Stimulated activated CD4-positive, alpha-beta T cell treated with anti-CD3 and anti-CD28 coated beads, Interleukin-1b, Interleukin-23, amount 100 ng/mL, for 1 hour (primary cell): ENCODE results near the gene BCL2L13.
"Not testable (repeated sequence)": the region's sequence is repeated elsewhere in the genome, so short reads cannot be mapped to it uniquely, and the experiment has no call there.

ENCODE experiments used
- DNase-seq, 2 donors: peaks; one replicate each; pipeline ENCODE4 v3.0.0-alpha.2; 2020; ENCODE audit warnings: low read depth in 2 of 2

BCL2L13 gene

DNA sequence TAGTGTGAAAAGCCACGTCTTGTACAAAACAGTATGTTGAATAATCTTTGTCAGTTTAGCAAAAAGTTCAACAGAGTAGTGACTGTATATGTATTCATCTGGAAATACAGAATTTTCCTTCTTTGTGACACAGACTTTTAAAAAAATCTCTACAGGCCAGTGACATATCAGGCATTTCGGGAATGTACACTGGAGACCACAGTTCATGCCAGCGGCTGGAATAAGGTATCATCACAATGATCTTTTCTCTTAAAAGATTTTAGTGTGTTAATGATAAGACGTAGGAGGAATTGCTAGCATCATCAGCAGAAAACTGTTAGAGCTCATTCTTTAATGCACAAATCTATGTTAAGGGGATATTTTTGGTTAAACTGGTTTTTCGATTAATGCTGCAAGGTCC is 57.4 kb downstream of the BCL2L13 start:
- no peak for DNase-seq

DNA sequence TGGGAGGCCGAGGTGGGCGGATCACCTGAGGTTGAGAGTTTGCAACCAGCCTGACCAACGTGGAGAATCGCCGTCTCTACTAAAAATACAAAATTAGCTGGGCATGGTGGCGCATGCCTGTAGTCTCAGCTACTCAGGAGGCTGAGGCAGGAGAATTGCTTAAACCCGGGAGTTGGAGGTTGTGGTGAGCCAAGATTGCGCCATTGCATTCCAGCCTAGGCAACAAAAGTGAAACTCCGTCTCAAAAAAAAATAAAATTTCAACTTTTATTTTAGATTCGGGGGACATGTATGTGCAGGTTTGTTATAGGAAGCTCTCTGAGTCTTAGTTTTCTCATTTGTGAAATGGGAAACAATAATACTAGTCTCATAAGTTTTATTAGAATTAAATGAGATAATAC is 58.6 kb downstream of the BCL2L13 start:
- not testable (repeated sequence) for DNase-seq

DNA sequence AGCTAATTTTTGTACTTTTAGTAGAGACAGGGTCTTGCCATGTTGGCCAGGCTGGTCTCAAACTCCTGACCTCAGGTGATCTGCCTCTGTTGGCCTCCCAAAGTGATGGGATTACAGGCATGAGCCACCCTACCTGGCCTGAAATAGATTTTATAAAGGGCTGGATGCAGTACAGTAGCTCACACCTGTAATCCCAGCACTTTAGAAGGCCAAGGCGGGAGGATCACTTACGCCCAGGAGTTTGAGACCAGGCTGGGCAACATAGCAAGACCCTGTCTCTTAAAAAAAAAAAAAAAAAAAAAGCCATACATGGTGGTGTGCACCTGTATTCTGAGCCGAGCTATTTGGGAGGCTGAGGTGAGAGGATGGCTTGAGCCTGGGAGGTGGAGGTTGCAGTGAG is 59.7 kb downstream of the BCL2L13 start:
- not testable (repeated sequence) for DNase-seq

DNA sequence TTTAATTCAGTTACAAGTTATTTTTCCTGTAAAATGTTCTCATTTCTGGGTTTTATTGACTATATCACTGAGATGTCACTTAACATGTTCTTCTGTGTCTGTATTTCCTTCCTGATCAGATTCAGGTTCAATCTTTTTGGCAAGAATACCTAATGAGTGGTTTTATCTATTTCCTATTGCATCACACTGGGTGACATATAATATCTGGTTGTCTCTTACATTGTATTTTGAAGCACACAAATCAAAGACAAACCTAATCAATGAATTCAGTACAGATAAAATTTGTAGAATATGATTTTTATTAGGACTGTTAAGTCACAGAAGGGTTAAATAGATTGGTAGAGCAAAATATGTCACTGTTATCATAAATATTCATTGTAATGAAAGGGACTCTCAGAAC is 60.4 kb downstream of the BCL2L13 start:
- DNase-seq: no peak

DNA sequence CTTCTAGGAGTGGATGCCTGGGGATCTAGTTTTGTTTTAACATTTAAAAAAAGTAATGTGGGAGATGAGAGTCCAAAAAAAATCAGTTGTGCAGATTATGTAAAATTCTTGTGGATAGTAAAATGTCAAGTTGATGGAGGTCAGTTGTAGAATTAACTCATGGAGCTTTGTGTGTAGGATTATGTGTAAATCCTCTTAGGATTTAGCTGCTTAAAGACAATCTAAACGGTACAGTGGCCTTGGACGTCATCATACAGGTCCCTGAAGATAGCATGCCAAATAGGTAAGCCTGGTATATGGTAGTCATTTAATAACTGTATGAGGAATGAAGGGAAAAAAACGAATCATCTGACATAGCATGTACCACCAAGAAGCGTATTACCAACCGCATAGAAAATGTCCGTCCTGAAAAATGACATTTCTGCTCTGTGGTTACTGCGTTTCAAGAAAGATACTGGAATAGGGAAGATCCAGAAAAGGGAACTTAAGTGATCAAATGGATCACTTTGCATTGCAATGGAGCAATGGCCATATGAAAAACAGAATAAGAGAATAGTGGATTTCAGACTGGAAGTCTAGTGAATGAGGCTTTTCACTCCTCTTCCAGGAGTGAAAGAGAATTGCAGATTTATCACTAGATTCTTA is 61.3 kb downstream of the BCL2L13 start:
- DNase-seq: no peak

DNA sequence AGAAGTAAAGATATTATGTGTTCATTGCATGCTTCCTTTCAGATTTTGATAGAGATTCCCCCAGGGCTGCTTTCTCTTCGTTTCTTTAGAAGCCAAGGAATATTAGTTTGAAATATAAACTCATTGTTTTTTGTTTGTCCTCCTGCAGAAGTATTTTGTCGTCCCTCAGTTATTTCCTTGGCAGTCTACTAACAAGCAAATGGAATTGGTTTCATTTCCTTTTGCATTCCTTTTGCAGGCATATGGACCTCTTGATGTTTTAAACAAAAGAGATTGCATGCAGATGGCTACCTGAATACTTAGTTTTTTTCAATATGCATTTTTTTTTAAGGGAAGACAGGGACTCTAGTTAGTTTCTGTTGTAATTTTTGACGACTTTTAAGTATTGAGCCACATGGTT is 62.2 kb downstream of the BCL2L13 start:
- no peak for DNase-seq

DNA sequence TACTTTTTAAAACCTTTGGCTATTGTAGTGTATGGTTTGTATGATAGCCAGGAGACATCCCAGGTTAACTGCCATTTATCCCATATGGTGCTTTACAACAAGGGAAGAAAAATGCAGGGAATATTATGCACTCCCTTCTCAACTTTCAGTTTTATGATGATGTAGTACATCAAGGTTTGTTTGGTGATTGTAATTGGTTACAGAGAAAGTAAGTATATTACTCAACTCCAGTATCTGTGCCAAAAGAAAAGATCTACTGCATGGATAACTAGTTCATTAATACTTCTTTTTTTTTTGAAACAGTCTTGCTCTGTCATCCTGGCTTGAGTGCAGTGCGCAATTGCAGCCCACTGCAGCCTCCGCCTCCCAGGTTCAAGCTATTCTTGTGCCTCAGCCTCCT is 65.3 kb downstream of the BCL2L13 start:
- no peak for DNase-seq

DNA sequence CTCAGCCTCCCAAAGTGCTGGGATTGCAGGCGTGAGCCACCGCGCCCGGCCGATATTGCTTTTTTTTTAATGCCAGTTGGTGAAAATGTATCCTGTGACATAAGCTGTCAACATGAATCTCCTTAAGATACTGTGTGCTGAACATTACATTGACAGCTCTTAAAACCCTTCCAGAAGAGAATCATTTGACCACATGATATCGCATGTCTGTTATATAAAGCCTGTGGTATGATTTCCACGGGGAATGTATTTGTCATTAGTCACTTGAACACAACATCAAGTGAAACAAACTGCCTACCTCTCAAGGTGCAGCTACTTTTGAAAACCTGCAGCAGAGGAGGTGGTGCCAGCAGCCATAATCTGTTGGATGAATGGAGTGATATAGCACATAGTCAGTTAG is 67.0 kb downstream of the BCL2L13 start:
- DNase-seq: no peak

DNA sequence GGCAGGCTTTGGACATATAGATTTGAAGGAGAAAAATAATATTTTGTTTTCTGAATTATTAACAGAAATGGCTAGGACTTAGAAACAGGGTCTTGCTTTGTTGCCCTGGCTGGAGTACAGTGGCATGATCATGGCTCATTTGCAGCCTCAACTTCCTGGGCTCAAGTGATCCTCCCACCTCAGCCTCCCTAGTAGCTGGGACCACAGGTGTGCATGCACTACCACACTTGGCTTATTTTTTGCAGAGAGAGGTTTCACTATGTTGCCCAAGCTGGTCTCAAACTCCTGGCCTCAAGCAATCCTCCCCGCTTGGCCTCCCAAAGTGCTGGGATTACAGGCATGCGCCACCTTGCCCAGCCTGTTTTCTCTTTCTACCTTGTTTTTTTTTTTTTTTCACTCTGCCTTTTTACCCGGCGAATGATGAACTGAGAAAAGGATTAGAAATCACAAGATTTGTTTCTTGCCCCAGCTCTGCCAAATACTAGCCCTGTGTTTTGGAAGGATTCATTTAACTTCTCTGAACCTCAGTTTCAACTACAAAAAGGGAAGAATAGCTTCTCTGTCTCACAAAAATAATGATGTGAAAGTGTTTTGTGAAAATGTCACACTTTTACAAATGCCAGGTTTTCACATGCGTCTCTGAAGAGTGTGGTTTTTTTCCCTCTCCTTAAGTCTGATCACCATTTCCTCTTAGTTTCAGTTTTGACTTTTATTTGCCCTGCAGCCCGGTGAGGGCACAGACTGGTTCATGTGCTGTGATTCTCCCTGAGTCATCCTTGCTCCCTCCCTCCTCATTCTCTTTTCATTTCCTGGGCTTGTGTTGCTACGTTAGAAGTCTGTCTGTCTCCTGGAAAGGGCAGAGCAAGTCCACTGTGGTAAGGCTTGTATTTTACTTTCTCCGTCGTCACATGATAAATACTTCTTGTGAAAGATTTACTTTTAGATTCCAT is 67.7 kb downstream of the BCL2L13 start:
- DNase-seq: peak in 1 of 2 donors; percentile 7

DNA sequence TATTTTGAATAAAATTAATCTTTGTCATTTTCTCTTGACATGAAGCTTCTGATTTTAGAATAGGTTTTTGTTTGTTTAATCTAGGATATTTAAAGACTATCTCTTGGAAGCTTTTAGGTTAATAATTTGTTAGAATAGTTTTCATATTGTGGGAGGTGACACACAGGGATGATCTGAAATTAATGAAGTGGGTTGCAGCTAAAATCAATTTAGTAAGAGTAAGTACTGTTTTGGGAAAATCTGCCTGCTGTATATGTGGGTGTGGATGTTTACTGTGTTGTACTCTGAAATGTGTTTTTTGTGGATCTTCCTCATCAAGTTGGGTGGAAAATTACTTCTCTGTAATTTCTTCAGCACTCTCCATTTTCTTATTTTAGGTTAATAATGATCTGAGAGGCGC is 68.4 kb downstream of the BCL2L13 start:
- no peak for DNase-seq

DNA sequence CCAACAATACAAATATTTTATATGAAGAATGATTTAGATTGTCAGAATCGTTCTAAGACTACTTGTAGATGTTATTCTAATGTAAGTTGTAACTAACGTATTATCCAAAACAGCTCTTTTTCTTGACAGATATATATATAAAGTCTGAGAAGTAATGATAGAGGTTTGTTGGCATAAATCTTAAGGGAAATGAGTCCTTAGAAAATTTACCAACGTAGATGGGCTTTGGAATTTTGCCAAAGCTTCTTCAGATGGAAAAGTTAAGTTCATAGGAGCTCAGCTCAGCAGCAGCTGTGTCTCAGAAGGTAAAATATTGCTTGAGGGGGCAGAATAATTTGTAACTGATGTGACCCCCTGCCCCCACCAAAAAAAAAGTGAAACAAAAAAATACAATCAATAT is 69.0 kb downstream of the BCL2L13 start:
- DNase-seq: no peak

DNA sequence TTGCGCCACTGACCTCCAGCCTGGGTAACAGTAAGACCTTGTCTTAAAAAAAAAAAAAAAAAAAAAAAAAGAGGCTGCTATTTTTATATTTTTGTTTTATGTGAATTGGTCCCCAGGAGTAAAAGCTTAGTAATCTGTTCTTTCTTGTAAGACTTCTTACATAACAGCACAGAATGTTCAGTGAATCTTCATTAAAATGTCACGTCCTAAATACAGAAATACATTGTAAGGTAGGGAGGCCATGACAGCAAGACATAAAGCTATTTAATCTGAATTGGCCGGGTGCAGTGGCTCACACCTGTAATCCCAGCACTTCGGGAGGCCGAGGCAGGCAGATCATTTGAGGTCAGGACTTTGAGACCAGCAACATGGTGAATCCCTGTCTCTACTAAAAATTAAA is 71.5 kb downstream of the BCL2L13 start:
- no peak for DNase-seq

DNA sequence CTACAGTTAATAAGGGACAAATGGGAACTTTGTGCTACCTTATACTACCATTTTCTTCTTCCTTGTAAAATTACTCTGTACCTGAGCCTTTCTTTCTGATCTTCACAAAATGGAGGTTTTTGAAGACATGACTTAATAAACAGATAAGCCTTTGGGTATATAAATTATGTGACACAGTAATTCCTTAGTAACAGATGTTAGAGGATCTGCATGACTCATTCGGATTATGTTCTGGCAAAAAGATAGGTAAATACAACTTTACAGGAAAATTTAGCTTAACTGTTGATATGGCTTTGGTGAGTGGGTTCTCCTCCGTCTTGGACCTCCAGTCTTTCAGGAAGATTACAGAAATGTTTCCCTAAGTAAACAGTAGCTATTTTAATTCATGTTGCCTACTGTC is 73.9 kb downstream of the BCL2L13 start:
- DNase-seq: no peak

DNA sequence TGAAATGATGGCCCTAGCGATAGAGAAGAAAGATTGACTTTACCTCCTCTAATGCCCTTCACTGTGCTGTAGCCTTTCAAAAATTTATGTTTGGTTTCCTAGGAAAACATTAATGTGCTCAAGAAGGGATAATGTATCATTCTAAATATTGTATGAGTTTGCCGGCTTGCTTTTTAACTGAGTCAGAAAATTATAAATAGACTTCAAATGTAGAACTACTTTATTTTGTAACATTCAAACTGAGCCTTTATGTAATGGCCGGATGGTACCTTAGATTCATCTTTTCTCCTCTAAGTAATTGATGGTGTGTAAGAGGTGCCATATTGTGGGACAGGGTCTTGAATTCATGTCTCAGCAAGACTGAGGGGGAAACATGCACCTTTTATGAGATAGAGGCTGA is 78.0 kb downstream of the BCL2L13 start:
- DNase-seq: no peak

DNA sequence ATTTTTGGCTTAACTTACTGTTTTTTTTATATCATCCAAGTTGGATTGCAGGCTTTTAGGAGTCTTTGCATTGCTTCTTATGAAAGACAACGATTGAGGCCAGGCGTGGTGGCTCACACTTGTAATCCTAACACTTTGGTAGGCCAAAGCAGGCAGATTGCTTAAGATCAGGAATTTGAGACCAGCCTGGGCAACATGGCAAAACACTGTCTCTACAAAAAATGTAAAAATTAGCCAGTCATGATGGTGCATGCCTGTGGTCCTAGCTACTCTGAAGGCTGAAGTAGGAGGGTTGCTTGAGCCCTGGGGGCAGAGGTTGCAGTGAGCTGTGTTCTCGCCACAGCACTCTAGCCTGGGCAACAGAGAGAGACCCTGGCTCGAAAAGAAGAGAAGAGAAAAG is 79.2 kb downstream of the BCL2L13 start:
- no peak for DNase-seq

DNA sequence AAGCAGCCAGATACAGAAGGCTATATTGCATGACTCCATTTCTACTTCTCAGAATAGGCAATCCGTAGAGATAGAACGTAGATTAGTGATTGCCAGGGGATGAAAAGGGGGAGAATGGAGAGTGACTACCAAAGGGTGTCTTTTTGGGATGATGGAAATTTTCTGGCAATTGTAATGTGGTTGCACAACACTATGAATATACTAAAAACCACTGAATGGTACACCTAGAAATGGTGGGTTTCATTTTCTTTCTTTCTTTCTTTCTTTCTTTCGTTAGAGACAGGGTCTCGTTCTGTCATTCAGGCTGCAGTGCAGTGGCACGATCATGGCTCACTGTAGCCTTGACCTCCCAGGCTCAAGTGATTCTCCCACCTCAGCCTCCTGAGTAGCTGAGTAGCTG is 81.4 kb downstream of the BCL2L13 start:
- DNase-seq: no peak

DNA sequence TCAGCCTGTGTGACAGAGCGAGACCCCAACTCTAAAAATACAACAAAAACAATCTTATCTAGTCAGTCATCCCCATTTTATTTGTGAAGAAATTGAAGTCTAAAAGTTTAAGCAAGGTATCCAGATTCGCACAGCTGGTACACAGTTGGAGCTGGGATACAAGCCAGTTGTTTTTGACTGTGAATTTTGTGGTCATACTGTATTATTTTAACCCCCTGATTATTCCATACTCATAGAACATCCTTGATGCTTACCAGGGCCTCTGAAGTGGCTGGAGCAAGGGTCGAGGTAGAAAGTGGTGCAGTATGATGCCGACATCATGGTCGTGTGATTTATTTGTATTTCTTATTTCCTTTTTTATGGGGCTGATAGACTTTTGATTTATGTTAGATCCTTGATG is 85.7 kb downstream of the BCL2L13 start:
- no peak for DNase-seq

DNA sequence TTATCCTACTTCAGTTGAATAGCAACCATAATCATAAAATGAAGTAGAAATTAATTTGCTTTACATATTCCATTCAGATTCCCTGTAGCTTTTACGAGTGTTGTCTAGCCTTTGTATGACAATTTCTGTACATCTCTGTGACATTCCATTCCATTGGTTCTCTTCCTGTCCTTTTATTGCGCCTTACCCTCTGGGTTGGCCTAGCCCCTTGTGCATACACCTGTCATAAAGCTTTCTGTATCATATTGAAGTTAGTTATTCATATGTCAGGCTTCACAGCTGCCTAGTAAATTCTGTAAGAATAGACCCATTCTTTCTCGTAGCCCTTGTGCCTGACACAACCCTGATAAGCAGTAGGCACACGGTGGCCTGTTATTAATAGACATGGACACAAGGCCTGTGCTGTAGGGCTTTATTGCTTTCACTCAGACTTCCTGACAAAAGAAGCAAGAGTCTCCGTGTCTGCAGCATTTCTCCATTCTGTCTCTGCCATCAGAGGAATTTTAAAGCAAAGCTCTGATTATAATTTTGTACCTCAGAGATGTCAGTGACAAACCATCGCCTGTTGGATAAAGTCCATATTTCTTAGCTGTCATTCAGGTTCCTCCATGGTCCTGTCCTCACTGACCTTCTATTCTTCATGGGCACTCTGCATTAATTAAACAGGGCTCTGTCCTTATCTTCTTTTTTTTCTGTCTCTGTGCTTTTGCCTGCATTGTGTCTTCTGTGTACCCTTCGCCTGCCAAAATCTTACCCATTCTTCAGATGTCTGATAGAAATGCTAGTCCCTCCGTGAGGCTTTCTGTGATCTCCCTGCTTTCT is 86.3 kb downstream of the BCL2L13 start:
- DNase-seq: no peak

DNA sequence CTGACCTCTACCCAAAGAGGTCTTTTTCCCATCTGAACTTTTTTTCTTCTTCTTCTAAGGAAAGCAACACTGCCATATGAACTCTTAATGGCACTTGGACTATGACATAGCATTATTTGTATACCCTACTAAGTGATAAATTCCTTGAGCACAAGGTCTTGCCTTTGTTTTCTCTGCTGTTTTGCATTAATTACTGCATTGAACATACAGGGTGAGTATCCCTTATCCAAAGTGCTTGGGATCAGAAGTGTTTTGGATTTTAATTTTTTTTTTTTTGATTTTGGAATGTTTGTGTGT is 86.9 kb downstream of the BCL2L13 start:
- DNase-seq: no peak

DNA sequence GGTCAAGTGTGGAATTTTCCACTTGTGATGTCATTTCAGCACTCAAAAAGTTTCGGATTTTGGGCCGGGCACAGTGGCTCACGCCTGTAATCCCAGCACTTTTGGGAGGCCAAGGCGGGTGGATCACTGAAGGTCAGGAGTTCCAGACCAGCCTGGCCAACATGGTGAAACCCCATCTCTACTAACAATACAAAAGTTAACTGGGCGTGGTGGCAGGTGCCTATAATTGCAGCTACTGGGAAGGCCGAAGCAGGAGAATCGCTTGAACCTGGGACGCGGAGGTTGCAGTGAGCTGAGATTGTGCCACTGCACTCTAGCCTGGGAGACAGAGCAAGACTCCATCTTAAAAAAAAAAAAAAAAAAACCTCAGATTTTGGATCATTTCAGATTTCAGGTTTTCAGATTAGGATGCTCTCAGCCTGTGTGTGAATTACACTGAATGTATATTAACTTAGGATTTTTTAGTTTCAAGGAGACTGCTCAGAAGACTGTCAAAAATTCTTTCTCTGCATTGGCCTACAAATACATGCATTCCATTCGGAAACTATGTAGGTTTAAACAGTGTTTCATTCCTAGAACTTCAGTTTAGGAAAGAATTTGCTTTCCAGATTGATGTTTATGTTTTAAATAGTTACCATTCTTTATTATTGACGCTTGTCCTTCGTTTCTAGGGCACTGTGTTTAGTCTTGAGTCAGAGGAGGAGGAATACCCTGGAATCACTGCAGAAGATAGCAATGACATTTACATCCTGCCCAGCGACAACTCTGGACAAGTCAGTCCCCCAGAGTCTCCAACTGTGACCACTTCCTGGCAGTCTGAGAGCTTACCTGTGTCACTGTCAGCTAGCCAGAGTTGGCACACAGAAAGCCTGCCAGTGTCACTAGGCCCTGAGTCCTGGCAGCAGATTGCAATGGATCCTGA is 87.7 kb downstream of the BCL2L13 start:
- DNase-seq: no peak
